K562 (cell line): Measurements from ENCODE around the gene RGS6. TPM values are rescaled to one million over a fixed set of nuclear protein-coding genes. Genes with fewer than 3 reads are reported as not detected.

ENCODE experiments used
- SIRT6 ChIP-seq: IDR thresholded peaks from one replicate; pipeline ENCODE4 v1.6.1; 2012; ENCODE audit warnings: low read depth, mild to moderate bottlenecking, control low read depth, inconsistent platforms, low read length, moderate library complexity
- ZBTB40 ChIP-seq, 2 experiments: fragments of 450-650 bp in 1 of 2; sonication (generic) in 1 of 2; formaldehyde crosslinking in 1 of 2; IDR thresholded peaks; 2 replicates each; pipeline versions ENCODE4 v1.7.1 to v1.9.0; 2016 to 2022; ENCODE audit warnings: inconsistent platforms in 1 of 2, mild to moderate bottlenecking in 1 of 2, missing genetic modification reagents in 1 of 2
- polyA plus RNA-seq, 8 experiments: library from polyadenylated mRNA; depleted of rRNA in 4 of 8; stranded (reverse) in 5 of 8; unstranded in 3 of 8; fragments of >200 nt; fragmentation: Nextera tagmentation in 2 of 8; fragmentation: Illumina TruSeq in 1 of 8; extraction: Ambion mirVana in 2 of 8; extraction: Trizol in 1 of 8; gene quantifications; 2 replicates each; pipeline versions ENCODE4 v1.2.1 to v1.2.3, GENCODE V29; 2011 to 2014; ENCODE audit warnings: inconsistent platforms in 1 of 8, missing spikeins in 1 of 8
- total RNA-seq, 7 experiments: library from RNA; depleted of rRNA in 6 of 7; stranded (reverse); fragments of >200 nt in 6 of 7; fragmentation: Illumina TruSeq in 2 of 7; extraction: Trizol in 2 of 7; gene quantifications; 2 replicates each; pipeline versions ENCODE4 v1.2.1 to v1.2.3, GENCODE V29; 2011 to 2021; ENCODE audit warnings: low replicate concordance in 1 of 7
- TF ChIP-seq, protein P1 (sequence below): fragments of 450-650 bp; IDR thresholded peaks from 2 replicates; pipeline ENCODE4 v1.6.1; 2016; ENCODE audit warnings: antibody characterized with exemption

The RGS6 gene
- total and polyA plus RNA-seq, 9 of the 15 experiments (the other 6 are each of a cell fraction or from before 2014, with no cell fraction given), result not detected

DNA sequence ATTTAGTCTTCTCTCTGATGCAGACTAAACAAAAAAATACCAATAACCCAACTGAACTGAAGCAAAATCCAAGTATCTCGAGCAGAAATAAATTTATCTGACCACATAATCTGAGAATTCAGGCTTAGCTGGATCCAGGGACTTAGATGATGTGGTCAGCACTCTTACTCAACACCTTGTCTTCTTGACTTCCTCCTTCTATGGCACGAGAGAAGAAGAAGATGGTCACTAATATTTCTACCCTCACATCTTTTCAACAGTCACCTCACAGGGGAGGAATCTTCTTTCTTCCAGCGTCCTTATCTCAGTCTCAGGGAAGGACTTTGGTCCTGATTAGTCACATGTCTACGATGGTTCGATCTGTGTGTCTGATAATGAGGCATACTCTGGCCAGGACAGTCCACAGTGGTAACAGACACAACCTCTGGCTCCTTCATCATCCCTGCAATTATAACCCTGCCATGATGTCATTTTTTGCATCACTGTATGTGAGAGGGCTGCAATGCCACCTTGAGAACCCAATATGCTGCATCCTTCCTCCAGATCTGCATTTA, 15.8 kb downstream of the RGS6 start (continued):
- no peak for TF ChIP-seq ZBTB40 (IDR thresholded peaks at IDR 0.05)
- no peak for TF ChIP-seq ZBTB40 (CRISPR knock-in tag; IDR thresholded peaks at IDR 0.05)
- TF ChIP-seq, protein P1, sequence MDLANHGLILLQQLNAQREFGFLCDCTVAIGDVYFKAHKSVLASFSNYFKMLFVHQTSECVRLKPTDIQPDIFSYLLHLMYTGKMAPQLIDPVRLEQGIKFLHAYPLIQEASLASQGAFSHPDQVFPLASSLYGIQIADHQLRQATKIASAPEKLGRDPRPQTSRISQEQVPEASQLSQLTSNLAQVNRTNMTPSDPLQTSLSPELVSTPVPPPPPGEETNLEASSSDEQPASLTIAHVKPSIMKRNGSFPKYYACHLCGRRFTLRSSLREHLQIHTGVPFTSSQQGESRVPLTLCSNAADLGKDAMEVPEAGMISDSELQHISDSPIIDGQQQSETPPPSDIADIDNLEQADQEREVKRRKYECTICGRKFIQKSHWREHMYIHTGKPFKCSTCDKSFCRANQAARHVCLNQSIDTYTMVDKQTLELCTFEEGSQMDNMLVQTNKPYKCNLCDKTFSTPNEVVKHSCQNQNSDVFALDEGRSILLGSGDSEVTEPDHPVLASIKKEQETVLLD, result no peak
- TF ChIP-seq SIRT6, result no peak
- TF ChIP-seq, all 486 proteins: peak for 0
